HCT116 (cell line): ENCODE results near the gene CAPRIN1.

Source experiments
- EZH2 ChIP-seq: fragments of 200-600 bp; sonication (generic); IDR thresholded peaks from 2 replicates; pipeline ENCODE4 v1.6.1; 2017; ENCODE audit warnings: antibody characterized with exemption, mixed run types
- EZH2phosphoT487 ChIP-seq: fragments of 200-600 bp; IDR thresholded peaks from 2 replicates; pipeline ENCODE4 v1.6.1; 2018; ENCODE audit warnings: antibody characterized with exemption, borderline replicate concordance
- POLR2A ChIP-seq: IDR thresholded peaks from 2 replicates; pipeline ENCODE4 v1.7.0; 2011; ENCODE audit warnings: borderline replicate concordance; ENCODE audit not compliant: insufficient read depth, insufficient read length; ENCODE audit errors: extremely low read depth
- POLR2AphosphoS5 ChIP-seq: IDR thresholded peaks from 2 replicates; pipeline ENCODE4 v1.6.1; 2011; ENCODE audit warnings: mild to moderate bottlenecking, low read depth, low read length, moderate library complexity
- SP1 ChIP-seq: IDR thresholded peaks from 2 replicates; pipeline ENCODE4 v1.6.1; 2012; ENCODE audit warnings: low read depth
- SRF ChIP-seq: IDR thresholded peaks from 2 replicates; pipeline ENCODE4 v1.6.1; 2012; ENCODE audit warnings: low read depth
- YY1 ChIP-seq: IDR thresholded peaks from 2 replicates; pipeline ENCODE4 v1.6.1; 2011; ENCODE audit warnings: low read length, low read depth, moderate library complexity, mild to moderate bottlenecking; ENCODE audit not compliant: insufficient replicate concordance; ENCODE audit errors: extremely low read depth
- TF ChIP-seq, protein P1 (sequence below), 3 experiments: fragments of 200-600 bp in 1 of 3; sonication (generic) in 1 of 3; IDR thresholded peaks in 2 of 3; conservative IDR thresholded peaks in 1 of 3; 2 replicates each; pipeline ENCODE4 v1.5.1; 2012 to 2017; ENCODE audit warnings: low read depth in 2 of 3, low read length in 2 of 3, antibody characterized with exemption in 1 of 3, borderline replicate concordance in 1 of 3, control low read depth in 1 of 3, mild to moderate bottlenecking in 1 of 3, mixed read lengths in 1 of 3, mixed run types in 1 of 3, moderate library complexity in 1 of 3; ENCODE audit not compliant: insufficient read depth in 1 of 3

DNA sequence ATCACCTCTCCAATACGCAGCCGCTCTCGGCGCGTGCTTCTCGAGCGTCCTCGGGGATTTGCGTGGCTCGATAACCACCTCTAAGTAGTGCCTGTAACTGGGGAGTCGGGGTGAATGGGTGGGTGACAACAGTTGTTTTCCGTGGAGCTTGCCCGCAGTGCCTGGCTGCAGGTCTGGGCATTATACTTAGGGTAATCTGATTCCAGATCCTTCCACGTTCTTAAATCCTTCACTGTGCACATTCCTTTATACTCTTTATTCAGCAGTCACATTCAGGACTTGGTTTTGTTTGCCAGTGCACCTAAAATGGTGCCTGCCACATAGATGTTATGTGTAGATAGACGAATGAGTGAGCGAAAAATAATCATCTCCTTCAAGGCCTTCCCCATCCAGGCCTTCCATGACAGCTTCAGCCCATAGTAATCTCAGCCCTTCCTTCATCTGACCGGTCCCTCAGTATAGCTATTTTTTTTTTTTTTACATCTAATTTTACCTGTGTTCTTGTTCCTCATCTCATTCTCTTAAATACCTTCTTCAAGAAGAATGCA, 54.5 kb downstream of the CAPRIN1 start:
- no peak for TF ChIP-seq YY1
- no peak for TF ChIP-seq POLR2AphosphoS5
- TF ChIP-seq, protein P1, sequence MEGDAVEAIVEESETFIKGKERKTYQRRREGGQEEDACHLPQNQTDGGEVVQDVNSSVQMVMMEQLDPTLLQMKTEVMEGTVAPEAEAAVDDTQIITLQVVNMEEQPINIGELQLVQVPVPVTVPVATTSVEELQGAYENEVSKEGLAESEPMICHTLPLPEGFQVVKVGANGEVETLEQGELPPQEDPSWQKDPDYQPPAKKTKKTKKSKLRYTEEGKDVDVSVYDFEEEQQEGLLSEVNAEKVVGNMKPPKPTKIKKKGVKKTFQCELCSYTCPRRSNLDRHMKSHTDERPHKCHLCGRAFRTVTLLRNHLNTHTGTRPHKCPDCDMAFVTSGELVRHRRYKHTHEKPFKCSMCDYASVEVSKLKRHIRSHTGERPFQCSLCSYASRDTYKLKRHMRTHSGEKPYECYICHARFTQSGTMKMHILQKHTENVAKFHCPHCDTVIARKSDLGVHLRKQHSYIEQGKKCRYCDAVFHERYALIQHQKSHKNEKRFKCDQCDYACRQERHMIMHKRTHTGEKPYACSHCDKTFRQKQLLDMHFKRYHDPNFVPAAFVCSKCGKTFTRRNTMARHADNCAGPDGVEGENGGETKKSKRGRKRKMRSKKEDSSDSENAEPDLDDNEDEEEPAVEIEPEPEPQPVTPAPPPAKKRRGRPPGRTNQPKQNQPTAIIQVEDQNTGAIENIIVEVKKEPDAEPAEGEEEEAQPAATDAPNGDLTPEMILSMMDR (IDR thresholded peaks at IDR 0.05 in 2 of 3, conservative IDR thresholded peaks at IDR 0.05 in 1 of 3; ENCODE audit: borderline replicate concordance in 1 of 3, insufficient read depth in 1 of 3, low read depth in 2 of 3, low read length in 2 of 3), result no peak
- no peak for TF ChIP-seq EZH2phosphoT487
- no peak for TF ChIP-seq POLR2A
- no peak for TF ChIP-seq EZH2
- TF ChIP-seq SP1, result no peak
- no peak for TF ChIP-seq SRF
